ENCODE measurements around the gene NPNT.

DNA sequence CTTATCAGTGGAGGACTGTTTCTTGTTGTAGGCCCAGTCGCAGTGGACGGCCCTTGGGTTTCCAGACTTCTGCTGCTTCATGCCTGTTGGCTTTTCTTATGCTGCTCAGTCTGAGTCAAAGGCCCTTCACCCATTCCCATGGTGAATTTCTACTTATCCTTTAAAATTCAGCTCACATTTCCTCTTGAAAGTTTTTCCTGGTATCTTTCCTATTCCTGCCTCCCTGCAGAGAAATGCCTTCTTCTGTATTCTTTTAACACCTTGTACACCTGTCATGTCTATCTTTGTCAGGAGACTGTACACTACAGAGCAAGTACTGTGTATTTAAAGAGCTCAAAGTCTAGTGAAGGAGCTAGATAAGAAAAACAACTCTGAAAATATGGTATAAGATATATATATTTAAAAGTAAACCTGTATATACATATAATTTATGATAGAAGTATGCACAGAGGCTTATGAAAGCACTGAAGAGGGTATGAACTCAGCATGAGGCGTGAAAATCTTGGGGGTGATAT, 22.0 kb downstream of the NPNT start:
- no peak for TF ChIP-seq CREB1 (IDR thresholded peaks at IDR 0.05; ENCODE audit: low read depth)
- TF ChIP-seq EP300 (IDR thresholded peaks at IDR 0.05; ENCODE audit: borderline replicate concordance) = no peak

All from Ishikawa (cell line).